Erythroblast (primary cell): ENCODE measurements around the gene FETUB.

ENCODE experiments used
- GATA1 ChIP-seq: IDR thresholded peaks from 2 replicates; pipeline ENCODE4 v1.6.1; 2011; ENCODE audit warnings: low read depth, mild to moderate bottlenecking, control low read depth, low read length, moderate library complexity
- POLR2A ChIP-seq: IDR thresholded peaks from 2 replicates; pipeline ENCODE4 v1.6.1; 2011; ENCODE audit warnings: mild to moderate bottlenecking, low read length

- TF ChIP-seq POLR2A (no peak), GATA1 (no peak)
Measured at GRCh38 chr3:186596568-186597287, 43.5 kb upstream of the FETUB start.
